Osteoblast (primary cell): Measurements from ENCODE around the gene SELENOP. TPM values are rescaled to one million over a fixed set of nuclear protein-coding genes. Genes with fewer than 3 reads are reported as not detected.

Experiments used
- DNase-seq: peaks from one replicate; pipeline ENCODE4 v3.0.0; 2011; ENCODE audit warnings: low spot score, mixed read lengths; ENCODE audit not compliant: insufficient read length; ENCODE audit errors: missing footprints
- H2AFZ ChIP-seq: 2 replicates; pipeline ENCODE4 v1.6.0; 2011; ENCODE audit warnings: mild to moderate bottlenecking, low read length
- H3K27ac ChIP-seq: 2 replicates; pipeline ENCODE4 v1.5.1; 2011; ENCODE audit warnings: mild to moderate bottlenecking, low read depth, low read length, moderate library complexity
- H3K27me3 ChIP-seq: 2 replicates; pipeline ENCODE4 v1.6.0; 2012; ENCODE audit warnings: mild to moderate bottlenecking, control low read depth, inconsistent platforms, low read length, moderate library complexity; ENCODE audit not compliant: insufficient read depth
- H3K36me3 ChIP-seq: 2 replicates; pipeline ENCODE4 v1.5.1; 2011; ENCODE audit warnings: mild to moderate bottlenecking, low read length, control low read depth, moderate library complexity; ENCODE audit not compliant: insufficient read depth
- H3K4me1 ChIP-seq: 2 replicates; pipeline ENCODE4 v1.5.1; 2011; ENCODE audit warnings: mild to moderate bottlenecking, low read length, control low read depth, moderate library complexity; ENCODE audit not compliant: insufficient read depth
- H3K4me2 ChIP-seq: 2 replicates; pipeline ENCODE4 v1.6.0; 2011; ENCODE audit warnings: mild to moderate bottlenecking, low read length; ENCODE audit not compliant: insufficient read depth
- H3K4me3 ChIP-seq: fragments of 200-600 bp; sonication (generic); 3 replicates; pipeline ENCODE4 v1.5.1; 2012; ENCODE audit warnings: mild to moderate bottlenecking, low read length, inconsistent platforms; ENCODE audit not compliant: insufficient read depth
- H3K79me2 ChIP-seq: 2 replicates; pipeline ENCODE4 v1.6.0; 2012; ENCODE audit warnings: mild to moderate bottlenecking, low read length, control low read depth, inconsistent platforms; ENCODE audit not compliant: insufficient read depth
- H3K9me3 ChIP-seq: 2 replicates; pipeline ENCODE4 v1.5.1; 2011; ENCODE audit warnings: low read depth, low read length, control low read depth
- H4K20me1 ChIP-seq: 2 replicates; pipeline ENCODE4 v1.6.0; 2012; ENCODE audit warnings: mild to moderate bottlenecking, low read length, control low read depth; ENCODE audit not compliant: insufficient read depth
- total RNA-seq: library from RNA; depleted of rRNA; stranded (reverse); fragments of >200 nt; gene quantifications from 2 replicates; pipeline ENCODE4 v1.2.3, GENCODE V29; 2012
- TF ChIP-seq, protein P1 (sequence below): IDR thresholded peaks from 2 replicates; pipeline ENCODE4 v1.5.1; 2011; ENCODE audit warnings: mild to moderate bottlenecking, low read depth, low read length, moderate library complexity; ENCODE audit errors: extremely low read depth

The SELENOP gene
- total RNA-seq, 1 donor, result 171 TPM

DNA sequence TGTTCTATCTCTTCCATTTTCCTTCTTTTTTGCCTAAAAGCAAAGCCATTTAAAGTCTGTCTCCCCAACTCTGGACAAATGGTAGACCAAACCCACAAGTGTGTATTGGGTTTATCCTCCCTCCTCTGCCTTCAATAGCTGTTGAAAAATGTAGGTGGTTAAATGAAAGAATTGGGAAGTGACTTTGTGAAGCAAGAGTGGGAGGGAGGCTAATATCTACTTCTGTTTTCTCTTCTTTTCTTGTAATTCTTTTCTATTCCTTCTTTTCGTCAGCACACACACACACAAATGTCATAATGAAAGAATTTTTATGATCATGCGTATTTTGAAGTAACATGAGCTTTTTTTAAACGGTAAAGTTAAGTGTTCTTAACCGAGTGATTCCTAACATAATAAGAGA, 51.3 kb downstream of the SELENOP start:
- Histone ChIP-seq H3K4me1 (peaks cover 4% of the 10 kb centered on the region), H3K4me3 (no peak overlapping the region), H3K4me2 (no peak overlapping the region), H3K9me3 (no peaks in the 10 kb centered on the region), H3K79me2 (no peaks in the 10 kb centered on the region), H3K36me3 (no peaks in the 10 kb centered on the region), H3K27me3 (no peaks in the 10 kb centered on the region), H4K20me1 (no peaks in the 10 kb centered on the region), H3K27ac (no peak overlapping the region), H2AFZ (no peak overlapping the region)
- DNase-seq, result peak; percentile 3
- TF ChIP-seq, protein P1, sequence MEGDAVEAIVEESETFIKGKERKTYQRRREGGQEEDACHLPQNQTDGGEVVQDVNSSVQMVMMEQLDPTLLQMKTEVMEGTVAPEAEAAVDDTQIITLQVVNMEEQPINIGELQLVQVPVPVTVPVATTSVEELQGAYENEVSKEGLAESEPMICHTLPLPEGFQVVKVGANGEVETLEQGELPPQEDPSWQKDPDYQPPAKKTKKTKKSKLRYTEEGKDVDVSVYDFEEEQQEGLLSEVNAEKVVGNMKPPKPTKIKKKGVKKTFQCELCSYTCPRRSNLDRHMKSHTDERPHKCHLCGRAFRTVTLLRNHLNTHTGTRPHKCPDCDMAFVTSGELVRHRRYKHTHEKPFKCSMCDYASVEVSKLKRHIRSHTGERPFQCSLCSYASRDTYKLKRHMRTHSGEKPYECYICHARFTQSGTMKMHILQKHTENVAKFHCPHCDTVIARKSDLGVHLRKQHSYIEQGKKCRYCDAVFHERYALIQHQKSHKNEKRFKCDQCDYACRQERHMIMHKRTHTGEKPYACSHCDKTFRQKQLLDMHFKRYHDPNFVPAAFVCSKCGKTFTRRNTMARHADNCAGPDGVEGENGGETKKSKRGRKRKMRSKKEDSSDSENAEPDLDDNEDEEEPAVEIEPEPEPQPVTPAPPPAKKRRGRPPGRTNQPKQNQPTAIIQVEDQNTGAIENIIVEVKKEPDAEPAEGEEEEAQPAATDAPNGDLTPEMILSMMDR, result no peak

DNA sequence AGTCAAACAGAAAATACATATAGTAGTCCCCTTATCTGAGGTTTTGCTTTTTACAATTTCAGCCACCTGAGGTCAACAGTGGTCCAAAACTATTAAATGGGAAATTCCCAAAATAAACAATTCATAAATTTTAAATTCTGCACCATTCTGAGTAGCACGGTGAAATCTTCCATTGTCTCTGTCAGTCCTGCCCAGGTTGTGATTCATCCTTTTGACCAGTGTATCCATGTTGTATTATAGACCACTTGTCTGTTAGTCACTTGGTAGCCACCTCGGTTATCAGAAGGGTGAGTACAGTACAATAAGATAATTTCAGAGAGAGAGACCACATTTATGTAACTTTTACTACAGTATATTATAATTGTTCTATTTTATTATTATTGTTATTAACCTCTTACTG, 52.2 kb downstream of the SELENOP start:
- Histone ChIP-seq H3K27me3 (no peaks in the 10 kb centered on the region), H3K36me3 (no peaks in the 10 kb centered on the region), H3K4me1 (peaks cover 4% of the 10 kb centered on the region), H3K9me3 (no peaks in the 10 kb centered on the region), H3K4me2 (no peak overlapping the region), H3K27ac (no peak overlapping the region), H4K20me1 (no peaks in the 10 kb centered on the region), H3K79me2 (no peaks in the 10 kb centered on the region), H2AFZ (no peak overlapping the region), H3K4me3 (no peak overlapping the region)
- DNase-seq, result no peak
- TF ChIP-seq, protein P1, result no peak

DNA sequence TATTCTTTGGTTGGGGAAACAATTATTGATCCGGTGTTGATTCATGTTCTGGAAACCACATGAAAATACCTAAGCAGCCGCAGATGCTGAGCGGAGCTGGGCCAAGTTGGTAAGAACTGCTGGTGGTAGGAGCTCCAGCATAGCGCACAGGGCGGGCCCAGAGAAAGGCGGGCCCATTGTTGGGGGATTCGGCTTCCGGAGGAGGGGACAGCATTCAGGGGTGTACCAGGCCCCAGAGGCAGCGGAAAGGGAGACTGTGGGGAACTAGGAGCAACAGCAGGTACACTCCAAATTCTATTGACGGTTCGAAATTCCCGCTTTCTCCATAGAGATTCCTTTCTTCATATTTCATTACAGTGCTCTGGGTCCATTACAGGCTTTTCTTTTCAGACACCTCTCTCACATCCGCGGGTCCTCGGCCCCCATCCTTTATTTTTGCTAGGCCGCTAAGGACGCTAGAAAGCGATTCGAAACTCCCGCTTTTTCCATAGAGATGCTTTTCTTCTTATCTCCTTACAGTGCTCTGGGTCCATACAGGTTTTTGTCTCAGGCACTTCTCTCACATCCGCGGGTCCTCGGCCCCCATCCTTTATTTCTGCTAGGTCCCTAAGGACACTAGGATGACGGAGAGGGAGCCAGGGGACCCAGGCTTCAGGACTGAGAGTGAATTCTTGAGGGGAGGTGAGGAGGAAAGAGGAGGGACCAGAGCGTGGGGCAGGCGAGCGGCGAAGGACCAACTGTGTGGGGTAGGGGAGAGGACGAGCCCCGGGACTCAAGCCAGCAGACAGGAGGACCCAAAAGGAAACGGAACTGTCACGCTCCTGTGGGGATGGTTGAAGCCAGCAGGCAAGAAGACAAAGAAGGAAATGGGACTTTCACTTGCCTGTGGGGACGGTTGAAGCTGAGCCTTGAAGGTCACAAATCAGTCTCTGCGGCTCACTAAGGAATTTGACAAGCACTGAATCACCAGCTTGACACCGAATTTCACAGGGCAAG, 54.8 kb downstream of the SELENOP start, which contains the start of gene CCDC152:
TSS of gene CCDC152 (plus strand) at position 213 of the 996 bp plus-strand sequence. CDS start 2,304 bp downstream, outside the sequence.
- Histone ChIP-seq H3K4me3 (peak within 1 kb of the TSS; percentile 62), H3K4me2 (peak within 1 kb of the TSS; percentile 73), H3K4me1 (peaks cover 4% of the 10 kb centered on the region), H3K36me3 (no peaks in the 10 kb centered on the region), H3K9me3 (no peaks in the 10 kb centered on the region), H4K20me1 (no peaks in the 10 kb centered on the region), H3K79me2 (no peaks in the 10 kb centered on the region), H2AFZ (peak within 1 kb of the TSS; percentile 82), H3K27ac (no peak within 1 kb of the TSS), H3K27me3 (no peaks in the 10 kb centered on the region)
- peak; percentile 26 for DNase-seq
- TF ChIP-seq, protein P1, result no peak

GRCh38 chr5:42753099-42753498, 58.6 kb downstream of the SELENOP start:
- no peaks in the 10 kb centered on the region for H3K27me3 ChIP-seq

More at GRCh38 chr5:42753099-42753498, 58.6 kb downstream of the SELENOP start:
- no peaks in the 10 kb centered on the region for H3K36me3 ChIP-seq
- no peaks in the 10 kb centered on the region for H3K79me2 ChIP-seq
- H3K4me3 ChIP-seq, result no peak overlapping the region
- H4K20me1 ChIP-seq, result no peaks in the 10 kb centered on the region
- DNase-seq, result no peak
- no peak overlapping the region for H3K4me2 ChIP-seq
- TF ChIP-seq, protein P1, result no peak
- no peak overlapping the region for H2AFZ ChIP-seq
- H3K9me3 ChIP-seq, result no peaks in the 10 kb centered on the region
- peaks cover 4% of the 10 kb centered on the region for H3K4me1 ChIP-seq
- H3K27ac ChIP-seq, result no peak overlapping the region
